ENCODE data around the gene CPLX3.

- no peak for TF ChIP-seq CTCF (IDR thresholded peaks at IDR 0.05)
- TF ChIP-seq POLR2A (IDR thresholded peaks at IDR 0.05), result no peak
These were observed 37.2 kb upstream of the CPLX3 start for GRCh38 chr15:74789171-74789631.
